ENCODE data around the gene PARP14.
"Not testable (repeated sequence)": the region's sequence is repeated elsewhere in the genome, so short reads cannot be mapped to it uniquely, and the experiment has no call there.

PARP14 gene

GRCh38 chr3:122725106-122725505 lies 44.5 kb downstream of the PARP14 start:
- no peak for DNase-seq

- DNase-seq, result no peak
Observed at GRCh38 chr3:122727294-122727693, 46.7 kb downstream of the PARP14 start.

- no peak for DNase-seq
Observed at GRCh38 chr3:122727766-122728165, 47.1 kb downstream of the PARP14 start.

- DNase-seq, result no peak
Observed at GRCh38 chr3:122728186-122728585, 47.5 kb downstream of the PARP14 start.

- no peak for DNase-seq
Observed at GRCh38 chr3:122728756-122729514, 48.3 kb downstream of the PARP14 start.

- no peak for DNase-seq
Observed at GRCh38 chr3:122730240-122730639, 49.6 kb downstream of the PARP14 start.

- DNase-seq, result not testable (repeated sequence)
Observed at GRCh38 chr3:122732682-122733525, 52.3 kb downstream of the PARP14 start.

- no peak for DNase-seq
Observed at GRCh38 chr3:122739172-122739571, 58.5 kb downstream of the PARP14 start.

GRCh38 chr3:122742234-122742633 lies 61.6 kb downstream of the PARP14 start:
- no peak for DNase-seq

GRCh38 chr3:122743581-122744120 lies 63.0 kb downstream of the PARP14 start:
- DNase-seq, result no peak

GRCh38 chr3:122745369-122746021 lies 64.9 kb downstream of the PARP14 start:
- no peak for DNase-seq

GRCh38 chr3:122747295-122747694 lies 66.7 kb downstream of the PARP14 start:
- not testable (repeated sequence) for DNase-seq

- no peak for DNase-seq
Observed at GRCh38 chr3:122748347-122748746, 67.7 kb downstream of the PARP14 start.

- no peak for DNase-seq
Observed at GRCh38 chr3:122754929-122755328, 74.3 kb downstream of the PARP14 start.

- no peak for DNase-seq
Observed at GRCh38 chr3:122755491-122755890, 74.9 kb downstream of the PARP14 start.

- no peak for DNase-seq
Observed at GRCh38 chr3:122758877-122759560, 78.4 kb downstream of the PARP14 start.

- no peak for DNase-seq
Observed at GRCh38 chr3:122760453-122761271, 80.0 kb downstream of the PARP14 start.

- no peak for DNase-seq
Observed at GRCh38 chr3:122766430-122766829, 85.8 kb downstream of the PARP14 start.

- DNase-seq, result no peak
Observed at GRCh38 chr3:122767540-122768372, 87.1 kb downstream of the PARP14 start.

GRCh38 chr3:122770521-122771202 lies 90.0 kb downstream of the PARP14 start:
- no peak for DNase-seq

All from COR-L47 (cell line).